ENCODE data around the gene LSM3.

The LSM3 gene

GRCh38 chr3:14243782-14244181, 65.2 kb downstream of the LSM3 start:
- Histone ChIP-seq H3K4me3 (ENCODE audit: low read length in 2 of 2) (no peak overlapping the region), H3K4me2 (ENCODE audit: insufficient read depth, low read length, poor library complexity, severe bottlenecking) (no peak overlapping the region), H3K36me3 (replicated peaks in 1 of 2; ENCODE audit: control insufficient read depth in 2 of 2, insufficient read depth in 2 of 2, low read length in 2 of 2) (no peaks in the 10 kb centered on the region), H3K18ac (ENCODE audit: low read length) (peak overlapping the region; percentile 20), H2BK120ac (ENCODE audit: low read depth, low read length) (no peak overlapping the region), H2BK5ac (ENCODE audit: low read length) (no peak overlapping the region), H4K8ac (ENCODE audit: low read depth, low read length) (no peak overlapping the region), H3K9me3 (replicated peaks in 1 of 2; ENCODE audit: control insufficient read depth in 2 of 2, insufficient read depth in 1 of 2, low read depth in 1 of 2, low read length in 2 of 2) (no peaks in the 10 kb centered on the region), H2BK12ac (ENCODE audit: low read length) (no peak overlapping the region), H3K23ac (ENCODE audit: low read depth, low read length, poor library complexity) (no peak overlapping the region), H3K79me1 (ENCODE audit: low read depth, low read length) (no peaks in the 10 kb centered on the region), H3K27me3 (ENCODE audit: control insufficient read depth in 3 of 3, insufficient read depth in 3 of 3, low read depth in 1 of 3, low read length in 3 of 3) (peaks cover 0 to 21% (median 0%) of the 10 kb centered on the region in 3 experiments), H3K4ac (ENCODE audit: low read length) (no peak overlapping the region), H2BK15ac (ENCODE audit: low read length) (peak overlapping the region; percentile 25), H3K27ac (replicated peaks; ENCODE audit: low read length) (no peak overlapping the region), H3K14ac (ENCODE audit: low read length) (no peak overlapping the region), H2AFZ (ENCODE audit: low read length) (no peak overlapping the region), H2AK5ac (ENCODE audit: low read depth, low read length) (peak overlapping the region; percentile 72), H3K4me1 (ENCODE audit: control insufficient read depth in 2 of 2, insufficient read depth in 1 of 2, low read depth in 1 of 2, low read length in 2 of 2) (peaks cover 0 to 7% of the 10 kb centered on the region in 2 donors), H4K91ac (ENCODE audit: low read depth, low read length, poor library complexity) (no peak overlapping the region), H3K9ac (ENCODE audit: low read depth, low read length, poor library complexity) (peak overlapping the region; percentile 31)
- no CpG with 5 or more reads among the region's 5 CpGs for WGBS, 2 donors (ENCODE audit: extremely low coverage in 2 of 2, insufficient read length in 2 of 2, insufficient replicate concordance in 1 of 2)
- DNase-seq (ENCODE audit: low spot score) = no peak

- Histone ChIP-seq H3K9me3 (replicated peaks in 1 of 2; ENCODE audit: control insufficient read depth in 2 of 2, insufficient read depth in 1 of 2, low read depth in 1 of 2, low read length in 2 of 2) (no peaks in the 10 kb centered on the region), H3K36me3 (replicated peaks in 1 of 2; ENCODE audit: control insufficient read depth in 2 of 2, insufficient read depth in 2 of 2, low read length in 2 of 2) (no peaks in the 10 kb centered on the region), H3K79me1 (ENCODE audit: low read depth, low read length) (no peaks in the 10 kb centered on the region), H2AK5ac (ENCODE audit: low read depth, low read length) (no peak overlapping the region), H4K8ac (ENCODE audit: low read depth, low read length) (no peak overlapping the region), H4K91ac (ENCODE audit: low read depth, low read length, poor library complexity) (no peak overlapping the region), H3K27ac (replicated peaks; ENCODE audit: low read length) (no peak overlapping the region), H2BK5ac (ENCODE audit: low read length) (no peak overlapping the region), H3K4me1 (ENCODE audit: control insufficient read depth in 2 of 2, insufficient read depth in 1 of 2, low read depth in 1 of 2, low read length in 2 of 2) (peaks cover 2 to 7% of the 10 kb centered on the region in 2 donors), H3K18ac (ENCODE audit: low read length) (peak overlapping the region; percentile 39), H3K9ac (ENCODE audit: low read depth, low read length, poor library complexity) (no peak overlapping the region), H3K23ac (ENCODE audit: low read depth, low read length, poor library complexity) (no peak overlapping the region), H2BK15ac (ENCODE audit: low read length) (peak overlapping the region; percentile 62), H3K4me3 (ENCODE audit: low read length in 2 of 2) (no peak overlapping the region), H3K27me3 (ENCODE audit: control insufficient read depth in 3 of 3, insufficient read depth in 3 of 3, low read depth in 1 of 3, low read length in 3 of 3) (peaks cover 0 to 12% (median 0%) of the 10 kb centered on the region in 3 experiments), H3K4me2 (ENCODE audit: insufficient read depth, low read length, poor library complexity, severe bottlenecking) (no peak overlapping the region), H2BK120ac (ENCODE audit: low read depth, low read length) (no peak overlapping the region), H2BK12ac (ENCODE audit: low read length) (no peak overlapping the region), H3K14ac (ENCODE audit: low read length) (no peak overlapping the region), H2AFZ (ENCODE audit: low read length) (no peak overlapping the region), H3K4ac (ENCODE audit: low read length) (no peak overlapping the region)
- WGBS, 2 donors (ENCODE audit: extremely low coverage in 2 of 2, insufficient read length in 2 of 2, insufficient replicate concordance in 1 of 2) = no CpG with 5 or more reads among the region's 9 CpGs
- no peak for DNase-seq (ENCODE audit: low spot score)
Measured at GRCh38 chr3:14244521-14245247, 66.1 kb downstream of the LSM3 start.

- H3K4me3 ChIP-seq (ENCODE audit: low read length in 2 of 2) = no peak overlapping the region
- peaks cover 0 to 10% (median 0%) of the 10 kb centered on the region in 3 experiments for H3K27me3 ChIP-seq (ENCODE audit: control insufficient read depth in 3 of 3, insufficient read depth in 3 of 3, low read depth in 1 of 3, low read length in 3 of 3)
- no peak overlapping the region for H4K91ac ChIP-seq (ENCODE audit: low read depth, low read length, poor library complexity)
- no peak overlapping the region for H3K23ac ChIP-seq (ENCODE audit: low read depth, low read length, poor library complexity)
- H2AFZ ChIP-seq (ENCODE audit: low read length) = no peak overlapping the region
- no peak overlapping the region for H4K8ac ChIP-seq (ENCODE audit: low read depth, low read length)
- H3K14ac ChIP-seq (ENCODE audit: low read length) = no peak overlapping the region
- H3K4me2 ChIP-seq (ENCODE audit: insufficient read depth, low read length, poor library complexity, severe bottlenecking) = no peak overlapping the region
- H3K9ac ChIP-seq (ENCODE audit: low read depth, low read length, poor library complexity) = no peak overlapping the region
- H2BK5ac ChIP-seq (ENCODE audit: low read length) = no peak overlapping the region
- H3K36me3 ChIP-seq (replicated peaks in 1 of 2; ENCODE audit: control insufficient read depth in 2 of 2, insufficient read depth in 2 of 2, low read length in 2 of 2) = no peaks in the 10 kb centered on the region
- no peak for DNase-seq (ENCODE audit: low spot score)
- no peaks in the 10 kb centered on the region for H3K9me3 ChIP-seq (replicated peaks in 1 of 2; ENCODE audit: control insufficient read depth in 2 of 2, insufficient read depth in 1 of 2, low read depth in 1 of 2, low read length in 2 of 2)
- H2BK120ac ChIP-seq (ENCODE audit: low read depth, low read length) = no peak overlapping the region
- no peak overlapping the region for H2BK15ac ChIP-seq (ENCODE audit: low read length)
- H3K27ac ChIP-seq (replicated peaks; ENCODE audit: low read length) = no peak overlapping the region
- WGBS, 2 donors (ENCODE audit: extremely low coverage in 2 of 2, insufficient read length in 2 of 2, insufficient replicate concordance in 1 of 2) = no CpG with 5 or more reads among the region's 6 CpGs
- H3K18ac ChIP-seq (ENCODE audit: low read length) = no peak overlapping the region
- no peak overlapping the region for H2BK12ac ChIP-seq (ENCODE audit: low read length)
- no peak overlapping the region for H2AK5ac ChIP-seq (ENCODE audit: low read depth, low read length)
- H3K4ac ChIP-seq (ENCODE audit: low read length) = no peak overlapping the region
- H3K4me1 ChIP-seq (ENCODE audit: control insufficient read depth in 2 of 2, insufficient read depth in 1 of 2, low read depth in 1 of 2, low read length in 2 of 2) = peaks cover 2 to 7% of the 10 kb centered on the region in 2 donors
- H3K79me1 ChIP-seq (ENCODE audit: low read depth, low read length) = no peaks in the 10 kb centered on the region
Measured at GRCh38 chr3:14245248-14245639, 66.6 kb downstream of the LSM3 start.

- H2BK5ac ChIP-seq (ENCODE audit: low read length) = no peak overlapping the region
- peaks cover 0 to 1% of the 10 kb centered on the region in 2 donors for H3K9me3 ChIP-seq (replicated peaks in 1 of 2; ENCODE audit: control insufficient read depth in 2 of 2, insufficient read depth in 1 of 2, low read depth in 1 of 2, low read length in 2 of 2)
- H3K4me3 ChIP-seq (ENCODE audit: low read length in 2 of 2) = no peak overlapping the region
- no peaks in the 10 kb centered on the region for H3K79me1 ChIP-seq (ENCODE audit: low read depth, low read length)
- H3K36me3 ChIP-seq (replicated peaks in 1 of 2; ENCODE audit: control insufficient read depth in 2 of 2, insufficient read depth in 2 of 2, low read length in 2 of 2) = no peaks in the 10 kb centered on the region
- H3K27me3 ChIP-seq (ENCODE audit: control insufficient read depth in 3 of 3, insufficient read depth in 3 of 3, low read depth in 1 of 3, low read length in 3 of 3) = peaks cover 0 to 6% (median 0%) of the 10 kb centered on the region in 3 experiments
- DNase-seq (ENCODE audit: low spot score) = no peak
- no peak overlapping the region for H3K9ac ChIP-seq (ENCODE audit: low read depth, low read length, poor library complexity)
- no peak overlapping the region for H2BK15ac ChIP-seq (ENCODE audit: low read length)
- no peak overlapping the region for H3K27ac ChIP-seq (replicated peaks; ENCODE audit: low read length)
- peaks cover 2 to 7% of the 10 kb centered on the region in 2 donors for H3K4me1 ChIP-seq (ENCODE audit: control insufficient read depth in 2 of 2, insufficient read depth in 1 of 2, low read depth in 1 of 2, low read length in 2 of 2)
- no CpG with 5 or more reads among the region's 3 CpGs for WGBS, 2 donors (ENCODE audit: extremely low coverage in 2 of 2, insufficient read length in 2 of 2, insufficient replicate concordance in 1 of 2)
- H3K4ac ChIP-seq (ENCODE audit: low read length) = no peak overlapping the region
- H2BK12ac ChIP-seq (ENCODE audit: low read length) = no peak overlapping the region
- H3K18ac ChIP-seq (ENCODE audit: low read length) = no peak overlapping the region
- H4K91ac ChIP-seq (ENCODE audit: low read depth, low read length, poor library complexity) = no peak overlapping the region
- H3K14ac ChIP-seq (ENCODE audit: low read length) = no peak overlapping the region
- no peak overlapping the region for H2BK120ac ChIP-seq (ENCODE audit: low read depth, low read length)
- no peak overlapping the region for H3K4me2 ChIP-seq (ENCODE audit: insufficient read depth, low read length, poor library complexity, severe bottlenecking)
- no peak overlapping the region for H2AFZ ChIP-seq (ENCODE audit: low read length)
- no peak overlapping the region for H2AK5ac ChIP-seq (ENCODE audit: low read depth, low read length)
- H4K8ac ChIP-seq (ENCODE audit: low read depth, low read length) = no peak overlapping the region
- H3K23ac ChIP-seq (ENCODE audit: low read depth, low read length, poor library complexity) = no peak overlapping the region
Measured at GRCh38 chr3:14245822-14246221, 67.2 kb downstream of the LSM3 start.
